Osteoblast (primary cell): ENCODE data around the gene JCAD. TPM values are rescaled to one million over a fixed set of nuclear protein-coding genes. Genes with fewer than 3 reads are reported as not detected.

ENCODE experiments used
- DNase-seq: peaks from one replicate; pipeline ENCODE4 v3.0.0; 2011; ENCODE audit warnings: low spot score, mixed read lengths; ENCODE audit not compliant: insufficient read length; ENCODE audit errors: missing footprints
- H2AFZ ChIP-seq: 2 replicates; pipeline ENCODE4 v1.6.0; 2011; ENCODE audit warnings: mild to moderate bottlenecking, low read length
- H3K27ac ChIP-seq: 2 replicates; pipeline ENCODE4 v1.5.1; 2011; ENCODE audit warnings: mild to moderate bottlenecking, low read depth, low read length, moderate library complexity
- H3K27me3 ChIP-seq: 2 replicates; pipeline ENCODE4 v1.6.0; 2012; ENCODE audit warnings: mild to moderate bottlenecking, control low read depth, inconsistent platforms, low read length, moderate library complexity; ENCODE audit not compliant: insufficient read depth
- H3K36me3 ChIP-seq: 2 replicates; pipeline ENCODE4 v1.5.1; 2011; ENCODE audit warnings: mild to moderate bottlenecking, low read length, control low read depth, moderate library complexity; ENCODE audit not compliant: insufficient read depth
- H3K4me1 ChIP-seq: 2 replicates; pipeline ENCODE4 v1.5.1; 2011; ENCODE audit warnings: mild to moderate bottlenecking, low read length, control low read depth, moderate library complexity; ENCODE audit not compliant: insufficient read depth
- H3K4me2 ChIP-seq: 2 replicates; pipeline ENCODE4 v1.6.0; 2011; ENCODE audit warnings: mild to moderate bottlenecking, low read length; ENCODE audit not compliant: insufficient read depth
- H3K4me3 ChIP-seq: fragments of 200-600 bp; sonication (generic); 3 replicates; pipeline ENCODE4 v1.5.1; 2012; ENCODE audit warnings: mild to moderate bottlenecking, low read length, inconsistent platforms; ENCODE audit not compliant: insufficient read depth
- H3K79me2 ChIP-seq: 2 replicates; pipeline ENCODE4 v1.6.0; 2012; ENCODE audit warnings: mild to moderate bottlenecking, low read length, control low read depth, inconsistent platforms; ENCODE audit not compliant: insufficient read depth
- H3K9me3 ChIP-seq: 2 replicates; pipeline ENCODE4 v1.5.1; 2011; ENCODE audit warnings: low read depth, low read length, control low read depth
- H4K20me1 ChIP-seq: 2 replicates; pipeline ENCODE4 v1.6.0; 2012; ENCODE audit warnings: mild to moderate bottlenecking, low read length, control low read depth; ENCODE audit not compliant: insufficient read depth
- CTCF ChIP-seq: IDR thresholded peaks from 2 replicates; pipeline ENCODE4 v1.5.1; 2011; ENCODE audit warnings: mild to moderate bottlenecking, low read depth, low read length, moderate library complexity; ENCODE audit errors: extremely low read depth
- total RNA-seq: library from RNA; depleted of rRNA; stranded (reverse); fragments of >200 nt; gene quantifications from 2 replicates; pipeline ENCODE4 v1.2.3, GENCODE V29; 2012

JCAD gene
- total RNA-seq, 1 donor, result 47.0 TPM

GRCh38 chr10:29966269-29966668, 93.1 kb downstream of the JCAD start:
- no peaks in the 10 kb centered on the region for H3K4me1 ChIP-seq
- no peaks in the 10 kb centered on the region for H3K36me3 ChIP-seq
- H3K9me3 ChIP-seq, result no peaks in the 10 kb centered on the region
- no peak for DNase-seq
- peaks cover 10% of the 10 kb centered on the region for H3K27me3 ChIP-seq
- no peak for TF ChIP-seq CTCF
- H4K20me1 ChIP-seq, result no peaks in the 10 kb centered on the region
- H2AFZ ChIP-seq, result no peak overlapping the region
- H3K4me3 ChIP-seq, result no peak overlapping the region
- H3K27ac ChIP-seq, result no peak overlapping the region
- H3K4me2 ChIP-seq, result no peak overlapping the region
- H3K79me2 ChIP-seq, result no peaks in the 10 kb centered on the region
